HG02973 (cell line): ENCODE results near the gene SH3PXD2B.

ENCODE experiments used
- ATAC-seq: cut with Tn5 transposase; IDR thresholded peaks from one replicate; pipeline ENCODE4 v1.9.1; 2021; ENCODE audit warnings: moderate library complexity; ENCODE audit not compliant: unreplicated experiment

SH3PXD2B gene

DNA sequence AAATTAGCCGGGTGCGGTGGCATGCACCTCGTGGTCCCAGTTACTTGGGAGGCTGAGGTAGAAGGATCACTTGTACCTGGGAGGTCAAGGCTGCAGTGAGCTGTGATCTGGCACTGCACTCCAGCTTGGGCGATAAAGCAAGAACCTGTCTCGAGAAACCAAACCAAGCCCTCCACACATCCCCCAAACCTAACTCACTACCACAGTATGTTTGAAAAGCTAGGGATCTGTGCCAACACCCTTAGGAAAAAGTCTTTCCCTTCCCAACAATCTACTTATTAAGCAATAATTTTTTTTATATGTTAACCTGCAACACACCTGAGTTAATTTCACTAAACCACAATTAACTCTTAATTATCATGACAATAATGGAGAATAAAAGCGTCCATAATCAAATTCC is 173.0 kb downstream of the SH3PXD2B start:
- ATAC-seq: no peak

DNA sequence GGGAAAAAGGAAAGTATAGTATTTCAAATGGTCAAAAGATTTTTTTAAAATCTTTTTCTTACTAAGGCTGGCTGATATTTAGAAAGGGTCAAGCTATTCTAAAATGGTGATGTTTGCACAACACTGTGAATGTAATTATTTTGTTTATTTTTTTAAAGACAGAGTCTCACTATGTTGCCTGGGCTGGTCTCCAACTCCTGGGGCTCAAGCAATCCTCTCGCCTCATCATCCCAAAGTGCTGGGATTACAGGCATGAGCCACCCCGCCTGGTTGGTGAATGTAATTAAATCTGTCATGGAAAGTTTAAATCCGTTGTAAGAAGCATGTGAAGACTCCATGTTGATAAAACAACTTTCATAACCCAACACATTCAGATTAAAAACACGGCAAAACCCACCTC is 173.4 kb downstream of the SH3PXD2B start:
- ATAC-seq: no peak

DNA sequence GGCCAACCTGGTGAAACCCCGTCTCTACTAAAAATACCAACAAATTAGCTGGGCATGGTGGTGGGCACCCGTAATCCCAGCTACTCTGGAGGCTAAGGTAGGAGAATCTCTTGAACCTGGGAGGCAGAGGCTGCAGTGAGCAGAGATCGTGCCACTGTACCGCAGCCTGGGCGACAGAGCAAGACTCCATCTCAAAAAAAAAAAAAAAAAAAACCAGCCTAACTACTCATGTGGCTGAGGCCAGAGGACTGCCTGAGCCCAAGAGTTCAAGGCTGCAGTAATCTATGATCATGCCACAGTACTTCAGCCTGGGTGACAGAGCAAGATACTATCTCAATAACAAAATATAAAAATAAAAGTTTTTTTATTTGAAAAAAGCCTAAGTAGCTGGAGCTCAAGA is 174.0 kb downstream of the SH3PXD2B start:
- ATAC-seq: no peak

DNA sequence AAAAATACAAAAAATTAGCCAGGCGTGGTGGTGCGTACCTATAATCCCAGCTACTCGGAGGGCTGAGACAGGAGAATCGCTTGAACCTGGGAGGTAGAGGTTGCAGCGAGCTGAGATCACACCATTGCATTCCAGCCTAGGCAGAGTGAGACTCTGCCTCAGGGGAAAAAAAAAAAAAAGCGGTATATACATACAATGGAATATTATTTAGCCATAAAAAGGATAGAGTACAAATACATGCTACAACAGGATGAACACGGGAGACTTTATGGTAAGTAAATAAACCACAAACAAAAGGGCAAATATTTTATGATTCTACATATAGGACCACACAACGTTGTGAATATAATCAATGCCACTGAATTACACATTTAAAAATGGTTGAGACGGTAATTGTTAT is 176.0 kb downstream of the SH3PXD2B start:
- ATAC-seq: no peak

DNA sequence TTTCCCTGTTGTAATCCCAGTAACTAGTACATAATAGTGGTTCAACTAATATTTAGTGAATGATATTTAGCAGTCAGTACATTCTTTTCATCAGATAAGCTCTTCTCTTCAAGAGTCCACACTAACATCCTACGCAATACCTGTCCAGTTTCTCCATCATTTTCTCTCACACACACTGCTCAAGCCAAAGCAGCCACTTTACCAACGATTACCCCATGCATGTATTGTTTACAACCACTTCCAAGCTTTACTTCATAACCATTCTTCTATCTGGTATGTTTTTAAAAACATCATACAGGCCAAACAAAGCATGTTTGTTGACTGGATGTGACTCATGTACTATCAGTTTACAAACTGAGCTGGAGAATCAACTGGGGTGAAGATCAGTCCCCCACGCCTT is 178.1 kb downstream of the SH3PXD2B start:
- no peak for ATAC-seq
